ENCODE measurements around the gene BCAT1.
"Not testable (repeated sequence)": the region's sequence is repeated elsewhere in the genome, so short reads cannot be mapped to it uniquely, and the experiment has no call there.

Gene BCAT1

GRCh38 chr12:24853588-24853987 lies 95.3 kb downstream of the BCAT1 start:
- DNase-seq (ENCODE audit: low read depth) = no peak

DNA sequence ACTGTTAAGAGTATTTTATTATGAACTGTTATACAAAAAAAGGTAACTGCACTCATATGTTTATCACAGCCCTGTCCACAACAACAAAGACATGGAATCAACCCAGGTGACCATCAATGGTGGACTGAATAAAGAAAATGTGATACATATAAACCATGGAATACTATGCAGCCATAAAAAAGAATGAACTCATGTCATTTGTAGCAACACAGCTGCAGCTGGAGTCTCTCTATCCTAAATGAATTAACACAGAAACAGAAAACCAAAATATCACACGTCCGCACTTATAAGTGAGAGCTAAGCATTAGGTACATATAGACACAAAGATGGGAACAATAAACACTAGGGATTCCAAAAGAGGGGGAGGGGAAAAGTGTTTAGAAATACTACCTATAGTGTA lies 95.8 kb downstream of the BCAT1 start:
- no peak for DNase-seq (ENCODE audit: low read depth)

DNA sequence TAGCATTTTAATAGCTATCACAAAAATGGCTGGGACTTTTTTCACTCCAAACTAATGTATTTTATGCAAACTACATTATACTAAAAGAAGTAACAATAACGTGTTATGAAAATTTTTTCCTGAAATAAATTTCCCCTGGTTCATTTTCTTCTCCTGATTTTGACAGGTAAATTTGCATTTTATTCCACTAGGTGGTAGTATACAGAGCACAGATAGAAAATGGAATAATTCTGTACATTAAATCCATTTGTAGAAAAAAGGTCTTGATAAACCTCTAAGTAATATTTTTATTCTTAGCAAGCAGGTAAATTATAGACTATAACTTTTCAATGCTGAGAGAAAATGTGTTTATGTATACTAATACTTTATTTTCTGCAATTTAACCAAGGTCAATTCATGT lies 96.5 kb downstream of the BCAT1 start:
- no peak for DNase-seq (ENCODE audit: low read depth)

DNA sequence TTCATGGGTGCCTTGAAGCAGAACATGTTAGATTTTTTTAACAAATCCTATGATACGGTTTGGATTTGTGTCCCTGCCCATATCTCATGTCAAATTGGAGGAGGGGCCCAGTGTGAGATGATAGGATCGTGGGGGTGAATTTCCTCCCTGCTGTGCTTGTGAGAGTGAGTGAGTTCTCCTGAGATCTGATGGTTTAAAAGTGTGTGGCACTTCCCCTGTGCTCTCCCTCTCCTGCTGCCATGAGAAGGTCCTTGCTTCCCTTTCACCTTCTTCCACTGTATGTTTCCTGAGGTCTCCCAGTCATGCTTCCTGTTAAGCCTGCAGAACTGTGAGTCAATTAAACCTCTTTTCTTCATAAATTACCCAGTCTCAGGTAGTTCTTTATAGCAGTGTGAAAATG lies 97.0 kb downstream of the BCAT1 start:
- not testable (repeated sequence) for DNase-seq (ENCODE audit: low read depth)

DNA sequence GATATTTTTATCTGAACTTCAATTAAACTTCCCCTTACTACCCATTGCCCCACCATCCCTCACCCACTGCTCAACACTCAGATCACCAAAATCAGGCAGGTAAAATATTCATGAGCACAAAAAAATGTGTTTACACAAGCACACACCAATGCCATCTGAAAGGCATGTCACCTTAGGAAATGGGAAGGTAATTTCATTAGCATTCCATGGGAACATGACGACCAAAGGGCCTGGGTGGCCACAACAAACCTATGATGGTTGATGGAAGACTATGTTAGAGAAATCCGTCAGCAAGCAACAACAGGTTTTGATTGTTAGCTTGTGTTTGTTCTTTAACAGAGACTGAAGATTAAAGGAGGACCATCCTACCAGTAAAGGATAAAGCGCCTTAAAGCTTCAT lies 97.6 kb downstream of the BCAT1 start:
- DNase-seq (ENCODE audit: low read depth) = no peak

- DNase-seq (ENCODE audit: low read depth) = no peak
Measured at GRCh38 chr12:24850496-24850895, 98.4 kb downstream of the BCAT1 start.

GRCh38 chr12:24848941-24849477 lies 99.9 kb downstream of the BCAT1 start:
- no peak for DNase-seq (ENCODE audit: low read depth)

- DNase-seq (ENCODE audit: low read depth) = no peak
Measured at GRCh38 chr12:24846689-24847088, 102.2 kb downstream of the BCAT1 start.

DNA sequence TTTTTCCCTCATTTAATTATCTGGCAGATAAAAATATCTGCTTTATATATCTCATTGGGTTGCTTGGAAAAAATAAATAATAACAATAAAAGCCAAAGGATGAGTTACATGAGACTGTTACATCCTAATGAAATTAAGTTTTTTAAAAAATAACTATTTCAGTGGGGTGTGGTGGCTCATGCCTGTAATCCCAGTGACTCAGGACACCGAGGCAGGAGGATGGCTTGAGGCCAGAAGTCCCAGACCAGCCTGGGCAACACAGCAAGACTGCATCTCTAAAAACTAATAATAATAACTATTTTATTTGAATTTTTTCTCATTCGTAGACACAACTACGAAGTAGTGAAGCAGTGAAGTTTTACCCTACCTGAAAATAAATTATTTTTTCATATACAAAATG lies 103.3 kb downstream of the BCAT1 start:
- DNase-seq (ENCODE audit: low read depth) = no peak

GRCh38 chr12:24840046-24840800 lies 108.7 kb downstream of the BCAT1 start:
- DNase-seq (ENCODE audit: low read depth) = no peak

GRCh38 chr12:24839268-24839791 lies 109.6 kb downstream of the BCAT1 start:
- DNase-seq (ENCODE audit: low read depth) = no peak

- DNase-seq (ENCODE audit: low read depth) = no peak
Measured at GRCh38 chr12:24838531-24838950, 110.4 kb downstream of the BCAT1 start.

GRCh38 chr12:24835377-24835776 lies 113.5 kb downstream of the BCAT1 start:
- no peak for DNase-seq (ENCODE audit: low read depth)

GRCh38 chr12:24833513-24833912 lies 115.4 kb downstream of the BCAT1 start:
- no peak for DNase-seq (ENCODE audit: low read depth)

- DNase-seq (ENCODE audit: low read depth) = no peak
Measured at GRCh38 chr12:24823808-24824515, 124.9 kb downstream of the BCAT1 start.

DNA sequence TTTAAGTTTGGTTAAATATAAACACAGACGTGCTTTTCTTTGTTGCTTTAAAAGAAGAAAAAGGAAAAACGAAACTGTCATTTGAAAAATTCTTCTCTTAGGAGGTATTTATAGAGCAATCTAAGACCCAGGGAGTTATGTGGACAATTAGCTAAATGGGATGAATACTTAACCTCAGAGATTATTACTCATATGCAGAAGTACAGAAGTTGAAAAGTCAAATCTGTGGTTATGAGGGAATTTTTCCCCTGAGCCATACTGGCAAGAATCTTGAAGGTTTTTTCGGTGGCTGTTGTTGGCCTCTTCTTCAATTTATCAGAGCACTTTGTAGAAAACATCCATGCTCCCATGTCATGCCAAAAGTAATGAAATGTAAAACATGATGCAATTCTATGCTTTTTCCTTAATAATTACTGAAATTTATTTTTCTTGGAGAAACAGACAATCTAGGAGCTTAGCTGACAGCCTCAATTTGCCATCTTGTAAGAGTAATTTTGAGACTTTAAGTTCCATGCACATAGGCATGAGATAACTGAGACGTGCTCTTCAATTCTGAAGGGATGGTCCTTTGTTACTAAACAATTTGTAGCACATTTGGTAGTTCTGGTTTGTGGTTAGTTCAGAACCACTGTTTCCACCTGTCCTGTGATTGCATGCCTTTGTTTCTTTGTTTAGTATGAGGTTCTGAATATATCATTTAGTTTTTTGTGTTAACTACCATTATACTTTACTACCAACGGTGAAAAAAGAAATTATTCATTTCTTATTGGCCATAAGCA lies 126.6 kb downstream of the BCAT1 start:
- DNase-seq (ENCODE audit: low read depth) = no peak

GRCh38 chr12:24821691-24822090 lies 127.2 kb downstream of the BCAT1 start:
- no peak for DNase-seq (ENCODE audit: low read depth)

- no peak for DNase-seq (ENCODE audit: low read depth)
Measured at GRCh38 chr12:24820872-24821271, 128.0 kb downstream of the BCAT1 start.

DNA sequence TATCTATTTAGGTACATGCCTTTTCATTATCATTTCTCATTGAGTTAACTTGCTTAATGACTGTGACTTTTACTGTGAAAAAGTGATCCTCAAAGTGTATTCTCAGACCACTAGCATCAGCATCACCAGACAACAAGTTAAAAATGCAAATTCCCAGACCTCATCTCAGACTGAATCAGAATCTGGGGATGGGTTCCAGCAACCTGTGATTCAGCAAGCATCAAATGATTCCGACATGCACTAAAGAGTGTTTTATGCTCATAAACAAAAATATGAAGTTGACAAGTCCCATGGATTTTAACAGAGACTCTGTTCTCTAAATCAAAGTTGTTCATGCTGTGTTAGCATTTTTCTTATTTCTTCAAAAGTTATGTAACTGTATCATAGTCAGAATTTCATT lies 130.6 kb downstream of the BCAT1 start:
- DNase-seq (ENCODE audit: low read depth) = no peak

DNA sequence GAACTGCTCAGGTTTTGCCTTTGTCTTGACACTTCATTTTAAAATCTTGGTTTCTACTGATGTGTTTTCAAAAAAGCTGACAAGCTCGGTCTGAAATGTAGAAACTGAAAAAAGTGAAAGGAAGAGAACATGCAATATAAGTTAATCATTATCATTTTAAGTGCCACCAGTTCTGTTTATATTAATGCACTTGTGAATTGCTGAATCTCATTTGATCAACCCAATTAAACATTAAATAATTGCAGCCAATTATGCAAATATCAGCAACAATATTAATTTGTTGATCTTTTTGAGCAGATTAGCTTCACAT lies 133.8 kb downstream of the BCAT1 start:
- no peak for DNase-seq (ENCODE audit: low read depth)

DNA sequence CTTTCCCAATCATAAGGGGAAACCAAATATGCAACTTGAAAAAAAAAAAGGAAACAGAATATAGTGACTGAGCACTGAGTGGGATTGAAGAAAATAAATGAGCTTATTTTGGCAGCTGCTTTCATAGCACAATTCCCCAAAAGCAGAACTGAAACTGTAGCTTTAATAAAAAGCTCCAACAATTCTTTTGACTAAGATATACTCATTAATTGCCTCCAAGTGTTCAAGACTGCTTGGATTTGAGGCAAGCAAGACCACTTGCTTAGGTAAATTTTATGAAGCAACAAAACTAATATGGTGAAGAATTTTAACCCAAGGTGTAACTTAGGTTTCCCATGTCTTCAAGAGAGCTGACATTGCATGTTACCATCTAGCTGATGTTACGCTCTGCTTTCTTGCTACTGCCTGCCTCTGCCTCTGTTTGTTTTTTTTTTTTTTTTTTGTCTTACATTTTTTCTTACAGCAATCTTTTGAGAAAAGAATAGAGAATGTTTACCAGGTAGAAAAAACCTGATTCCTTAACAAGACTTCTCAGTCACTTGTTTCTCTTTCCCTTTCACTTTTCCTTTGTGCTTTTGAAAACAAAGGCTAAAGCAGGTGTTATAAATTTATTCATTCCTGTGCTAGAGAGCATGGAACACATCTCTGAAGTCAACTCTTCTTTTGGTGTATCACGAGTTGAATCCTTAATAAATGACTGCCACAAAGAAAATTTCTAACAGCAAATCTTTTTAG lies 134.4 kb downstream of the BCAT1 start:
- DNase-seq (ENCODE audit: low read depth) = no peak

- no peak for DNase-seq (ENCODE audit: low read depth)
Measured at GRCh38 chr12:24810378-24810777, 138.5 kb downstream of the BCAT1 start.
